Gastrocnemius medialis (tissue), 4 donors: ENCODE measurements around the gene KHDRBS1. TPM values are rescaled to one million over a fixed set of nuclear protein-coding genes. Genes with fewer than 3 reads are reported as not detected.

ENCODE experiments used
- ATAC-seq, 2 donors: fragments of 150-250 bp; one replicate each; pipeline ENCODE4 v1.9.1; 2016
- DNase-seq, 2 donors: peaks; one replicate each; pipeline ENCODE4 v3.0.0-alpha.2; 2019
- H3K27ac ChIP-seq, 4 donors: fragments of 200-600 bp; sonication (generic); 1 replicate in 1 of 4; 2 replicates in 3 of 4; pipeline ENCODE4 v1.5.1; 2016 to 2018; ENCODE audit warnings: mild to moderate bottlenecking in 2 of 4, moderate library complexity in 1 of 4
- H3K27me3 ChIP-seq, 3 donors: fragments of 200-600 bp; sonication (generic) in 2 of 3; 1 replicate in 1 of 3; 2 replicates in 2 of 3; pipeline versions ENCODE4 v1.5.1 to v1.6.0; 2016 to 2019; ENCODE audit warnings: mild to moderate bottlenecking in 1 of 3, moderate library complexity in 1 of 3
- H3K36me3 ChIP-seq, 2 donors: fragments of 200-600 bp; sonication (generic) in 1 of 2; one replicate each; pipeline ENCODE4 v1.5.1; 2017 to 2018
- H3K4me1 ChIP-seq, 2 donors: fragments of 200-600 bp; sonication (generic) in 1 of 2; one replicate each; pipeline ENCODE4 v1.5.1; 2016 to 2017; ENCODE audit warnings: mild to moderate bottlenecking in 2 of 2
- H3K4me3 ChIP-seq, 4 donors: fragments of 200-600 bp; sonication (generic) in 3 of 4; 1 replicate in 1 of 4; 2 replicates in 3 of 4; pipeline ENCODE4 v1.5.1; 2016 to 2019; ENCODE audit warnings: mild to moderate bottlenecking in 2 of 4
- H3K9me3 ChIP-seq, 3 donors: fragments of 200-600 bp; sonication (generic) in 2 of 3; 1 replicate in 1 of 3; 2 replicates in 2 of 3; pipeline ENCODE4 v1.5.1; 2016 to 2019
- POLR2A ChIP-seq, 2 donors: fragments of 450-650 bp; IDR thresholded peaks; one replicate each; pipeline ENCODE4 v1.6.1; 2017; ENCODE audit warnings: antibody characterized with exemption in 2 of 2, mild to moderate bottlenecking in 2 of 2, moderate library complexity in 2 of 2
- in situ Hi-C, 4 donors: fragments of 200-750 bp; cut with MboI; loops; one replicate each; pipeline versions ENCODE4 v1.15.0 to v1.8.0; 2017; ENCODE audit warnings: low sequenced_read_pairs in 4 of 4
- intact Hi-C: fragments of 100-400 bp; cut with DNase I; formaldehyde crosslinking; loops from one replicate; pipeline ENCODE4 v1.15.1; 2023; ENCODE audit warnings: low total_unique reads
- total RNA-seq, 4 donors: library from RNA; depleted of rRNA; stranded (reverse); fragments of >200 nt; gene quantifications; one replicate each; pipeline versions ENCODE4 v1.1.0 to v1.2.3, GENCODE V29; 2016
- TF ChIP-seq, protein P1 (sequence below), 5 experiments: fragments of 450-650 bp in 3 of 5; fragments of 200-600 bp in 2 of 5; sonication (generic) in 2 of 5; IDR thresholded peaks in 4 of 5; conservative IDR thresholded peaks in 1 of 5; 1 replicate in 4 of 5; 2 replicates in 1 of 5; pipeline ENCODE4 v1.5.1; 2016 to 2019; ENCODE audit warnings: antibody characterized with exemption in 5 of 5, mild to moderate bottlenecking in 3 of 5, moderate library complexity in 3 of 5

Gene KHDRBS1
- total RNA-seq, 4 donors from 2014 or later, result 19.9 to 50.3 (median 34.6) TPM

DNA sequence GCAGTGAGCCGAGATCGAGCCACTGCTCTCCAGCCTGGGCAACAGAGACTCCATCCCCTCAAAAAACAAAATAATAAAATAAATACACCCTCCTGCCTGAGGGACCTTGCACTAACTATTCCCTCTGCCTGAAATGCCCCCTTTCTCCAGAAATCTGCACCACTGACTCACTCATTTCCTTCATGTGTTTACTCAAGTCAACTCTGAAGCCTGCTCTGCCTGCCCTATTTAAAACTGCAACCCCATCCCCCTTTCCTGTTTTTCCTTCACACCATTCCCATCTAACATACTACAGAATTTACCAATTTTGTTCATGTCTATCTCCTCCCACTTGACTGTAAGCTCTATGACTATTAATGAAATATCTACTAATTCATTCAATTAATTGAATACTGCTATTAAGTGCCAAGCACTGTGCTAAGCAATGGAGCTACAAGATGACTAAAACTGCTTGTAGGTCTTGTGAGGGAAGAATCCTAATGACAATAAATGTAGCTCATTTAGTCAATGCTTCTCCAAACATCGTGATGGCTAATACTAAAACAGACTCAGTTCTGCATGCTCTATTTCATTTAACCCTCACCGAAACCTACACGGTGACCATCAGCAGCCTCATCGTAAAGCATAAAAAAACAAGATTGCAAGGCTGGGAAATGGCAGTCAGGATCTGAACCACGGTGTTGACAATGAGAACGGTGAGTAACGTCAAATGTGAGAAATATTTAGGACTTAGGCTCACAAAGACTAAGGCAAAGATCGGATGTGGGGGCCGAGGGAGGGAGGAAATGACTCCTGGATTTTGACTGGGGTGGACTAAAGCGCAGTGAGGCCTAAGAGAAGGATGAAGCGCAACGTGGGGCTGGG is 58.3 kb downstream of the KHDRBS1 start:
- in situ Hi-C loops, result no loop called here
- H3K4me3 ChIP-seq, result peak overlapping the region; percentile 84 to 96 (median 90)
- no peaks in the 10 kb centered on the region for H3K9me3 ChIP-seq
- intact Hi-C loops, result loop anchor here (2.0 to 5.0 kb wide), 4 partner anchors 59 to 169 kb away; partner anchors contain the start of genes CCDC28B and KHDRBS1
- no peak for ATAC-seq
- H3K36me3 ChIP-seq, result peaks cover 0 to 9% of the 10 kb centered on the region in 2 donors
- H3K4me1 ChIP-seq, result peaks cover 12 to 18% of the 10 kb centered on the region in 2 donors
- peak overlapping the region; percentile 95 to 97 (median 97) for H3K27ac ChIP-seq
- no peak for TF ChIP-seq POLR2A (IDR thresholded peaks at IDR 0.05)
- TF ChIP-seq, protein P1, sequence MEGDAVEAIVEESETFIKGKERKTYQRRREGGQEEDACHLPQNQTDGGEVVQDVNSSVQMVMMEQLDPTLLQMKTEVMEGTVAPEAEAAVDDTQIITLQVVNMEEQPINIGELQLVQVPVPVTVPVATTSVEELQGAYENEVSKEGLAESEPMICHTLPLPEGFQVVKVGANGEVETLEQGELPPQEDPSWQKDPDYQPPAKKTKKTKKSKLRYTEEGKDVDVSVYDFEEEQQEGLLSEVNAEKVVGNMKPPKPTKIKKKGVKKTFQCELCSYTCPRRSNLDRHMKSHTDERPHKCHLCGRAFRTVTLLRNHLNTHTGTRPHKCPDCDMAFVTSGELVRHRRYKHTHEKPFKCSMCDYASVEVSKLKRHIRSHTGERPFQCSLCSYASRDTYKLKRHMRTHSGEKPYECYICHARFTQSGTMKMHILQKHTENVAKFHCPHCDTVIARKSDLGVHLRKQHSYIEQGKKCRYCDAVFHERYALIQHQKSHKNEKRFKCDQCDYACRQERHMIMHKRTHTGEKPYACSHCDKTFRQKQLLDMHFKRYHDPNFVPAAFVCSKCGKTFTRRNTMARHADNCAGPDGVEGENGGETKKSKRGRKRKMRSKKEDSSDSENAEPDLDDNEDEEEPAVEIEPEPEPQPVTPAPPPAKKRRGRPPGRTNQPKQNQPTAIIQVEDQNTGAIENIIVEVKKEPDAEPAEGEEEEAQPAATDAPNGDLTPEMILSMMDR (IDR thresholded peaks at IDR 0.05 in 4 of 5, conservative IDR thresholded peaks at IDR 0.05 in 1 of 5), result no peak
- H3K27me3 ChIP-seq, result no peaks in the 10 kb centered on the region
- no peak for DNase-seq

DNA sequence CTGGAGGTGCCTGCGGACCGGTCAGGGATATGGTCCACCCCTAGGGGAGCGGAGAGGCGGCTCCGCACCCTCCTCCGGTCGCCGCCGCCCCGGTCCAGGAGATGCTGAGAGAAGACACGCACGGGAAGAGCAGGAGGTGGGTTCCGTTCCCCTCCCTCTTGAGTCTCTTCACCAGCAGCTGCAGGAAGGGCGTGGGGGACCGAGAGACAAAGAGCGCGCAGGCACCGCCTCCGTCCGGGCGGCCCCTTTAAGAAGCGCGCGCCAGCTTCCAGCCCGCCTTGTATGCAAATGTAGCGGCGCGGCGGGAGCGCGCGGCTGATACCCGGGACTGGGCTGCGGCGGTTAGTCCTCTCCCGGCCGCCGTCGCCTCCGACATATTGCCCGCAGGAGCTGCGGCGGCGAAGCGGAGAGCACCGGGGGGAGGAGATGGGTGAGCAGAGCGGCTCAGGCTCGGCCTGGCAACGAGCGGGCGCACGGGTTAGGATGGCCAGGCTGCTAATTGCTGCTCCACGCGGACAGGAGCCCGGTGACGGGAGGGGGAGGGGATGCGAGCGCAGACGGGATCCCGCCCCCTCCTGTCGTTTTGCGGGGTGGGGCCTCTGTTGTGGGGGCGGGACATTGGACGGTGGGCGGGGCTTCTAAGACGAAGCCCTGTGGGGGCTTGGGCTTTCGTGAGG is 59.1 kb downstream of the KHDRBS1 start, which contains the start of gene TMEM39B:
Gene TMEM39B, plus strand, starts transcription at position 318 of the 677 bp plus-strand sequence. Its CDS starts 109 bp downstream, at position 427.
- H3K4me3 ChIP-seq, result peak within 1 kb of the TSS; percentile 84 to 96 (median 90)
- intact Hi-C loops, result loop anchor here (1.0 to 5.0 kb wide), 5 partner anchors 35 to 168 kb away; partner anchors contain the start of genes CCDC28B and KHDRBS1
- no peaks in the 10 kb centered on the region for H3K9me3 ChIP-seq
- in situ Hi-C loops, result no loop called here
- peak in 1 of 2 donors; percentile 51 for TF ChIP-seq POLR2A (IDR thresholded peaks at IDR 0.05)
- TF ChIP-seq, protein P1 (IDR thresholded peaks at IDR 0.05 in 4 of 5, conservative IDR thresholded peaks at IDR 0.05 in 1 of 5), result peak in 4 of 5 experiments; percentile 29 to 42 (median 33)
- peaks cover 12 to 18% of the 10 kb centered on the region in 2 donors for H3K4me1 ChIP-seq
- H3K27ac ChIP-seq, result peak within 1 kb of the TSS; percentile 95 to 97 (median 97)
- no peaks in the 10 kb centered on the region for H3K27me3 ChIP-seq
- peaks cover 0 to 17% of the 10 kb centered on the region in 2 donors for H3K36me3 ChIP-seq
- ATAC-seq (peak; percentile 93 to 94), DNase-seq (peak; percentile 86 to 93)

DNA sequence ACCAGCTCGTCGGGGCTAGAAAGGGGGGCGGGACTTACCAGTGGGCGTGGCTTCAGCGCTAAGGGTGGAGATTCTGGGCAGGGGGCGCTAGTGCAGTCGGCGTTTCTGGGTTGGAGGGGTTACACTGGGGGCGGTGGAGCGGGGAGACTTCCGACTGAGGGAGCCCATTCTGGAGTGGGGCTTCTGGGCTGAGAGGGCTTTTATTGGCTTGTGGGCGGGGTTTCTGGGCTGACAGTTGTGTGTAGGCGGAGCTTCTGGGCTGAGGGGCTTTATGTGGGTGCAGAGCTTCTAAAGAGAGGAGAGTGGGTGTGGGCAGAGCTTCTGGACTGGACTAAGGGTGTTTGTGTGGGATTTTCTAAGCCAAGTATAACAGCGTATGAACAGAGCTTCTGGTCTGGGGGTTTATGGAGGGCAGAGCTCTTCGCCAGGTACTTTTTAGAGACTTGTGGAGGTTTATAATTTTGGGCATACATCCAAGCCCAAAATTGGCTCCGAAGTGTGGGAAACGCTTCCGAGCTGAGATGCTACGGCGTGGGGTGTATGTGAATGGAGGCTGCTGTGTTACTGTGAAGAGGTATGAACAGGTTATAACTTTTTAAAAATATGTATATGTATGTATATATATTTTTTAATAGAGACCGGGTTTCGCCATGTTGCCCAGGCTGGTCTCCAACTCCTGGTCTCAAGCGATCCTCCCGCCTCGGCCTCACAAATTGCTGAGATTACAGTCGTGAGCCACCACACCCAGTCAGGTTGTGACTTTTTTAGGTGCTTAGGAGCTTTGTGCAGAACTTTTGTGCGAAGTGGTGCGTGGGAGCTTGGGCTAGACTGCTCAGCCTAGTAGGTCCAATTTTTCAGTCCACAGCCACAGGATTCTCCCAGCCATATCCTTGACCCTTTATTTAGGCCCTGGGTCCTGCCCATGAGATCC is 59.9 kb downstream of the KHDRBS1 start:
- ATAC-seq, result peak in 1 of 2 donors; percentile 47
- H3K4me1 ChIP-seq, result peaks cover 12 to 18% of the 10 kb centered on the region in 2 donors
- peaks cover 0 to 25% of the 10 kb centered on the region in 2 donors for H3K36me3 ChIP-seq
- no peak for DNase-seq
- no peaks in the 10 kb centered on the region for H3K9me3 ChIP-seq
- TF ChIP-seq POLR2A (IDR thresholded peaks at IDR 0.05), result no peak
- TF ChIP-seq, protein P1 (IDR thresholded peaks at IDR 0.05 in 4 of 5, conservative IDR thresholded peaks at IDR 0.05 in 1 of 5), result peak in 2 of 5 experiments; percentile 30 to 49
- peak overlapping the region; percentile 95 to 97 (median 97) for H3K27ac ChIP-seq
- no peaks in the 10 kb centered on the region for H3K27me3 ChIP-seq
- intact Hi-C loops, result loop anchor here (1.0 to 5.0 kb wide), 5 partner anchors 34 to 167 kb away; partner anchors contain the start of genes CCDC28B and KHDRBS1
- in situ Hi-C loops, result no loop called here
- H3K4me3 ChIP-seq, result peak overlapping the region; percentile 84 to 96 (median 90)

DNA sequence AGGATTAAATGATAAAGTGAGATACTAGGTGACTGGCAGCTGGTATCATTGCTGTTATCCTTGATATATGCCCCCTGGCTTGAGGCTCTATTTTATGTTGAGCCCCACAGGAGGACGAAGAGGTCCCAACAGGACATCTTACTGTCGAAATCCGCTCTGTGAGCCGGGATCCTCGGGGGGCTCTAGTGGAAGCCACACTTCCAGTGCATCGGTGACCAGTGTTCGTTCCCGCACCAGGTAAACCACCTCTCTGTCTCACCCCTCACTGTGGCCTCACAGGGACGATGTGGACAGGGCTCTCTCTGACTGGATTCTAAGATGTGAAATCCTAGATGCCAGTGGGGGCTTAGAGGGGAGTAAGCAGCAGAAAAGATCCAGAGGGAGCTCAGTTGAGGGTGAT is 61.2 kb downstream of the KHDRBS1 start:
- Histone ChIP-seq H3K9me3 (no peaks in the 10 kb centered on the region), H3K4me3 (no peak overlapping the region), H3K27me3 (no peaks in the 10 kb centered on the region), H3K4me1 (peaks cover 12 to 18% of the 10 kb centered on the region in 2 donors), H3K36me3 (peaks cover 0 to 33% of the 10 kb centered on the region in 2 donors), H3K27ac (no peak overlapping the region)
- in situ Hi-C loops (no loop called here), intact Hi-C loops (loop anchor here (5.0 kb wide), 1 partner anchor 148 kb away; no protein-coding TSS in a partner anchor)
- no peak for ATAC-seq
- DNase-seq, result no peak
- TF ChIP-seq, protein P1 (IDR thresholded peaks at IDR 0.05 in 4 of 5, conservative IDR thresholded peaks at IDR 0.05 in 1 of 5), result no peak
- TF ChIP-seq POLR2A (IDR thresholded peaks at IDR 0.05), result no peak
